ENCODE data around the gene C1QTNF5.

The C1QTNF5 gene

GRCh38 chr11:119336744-119337469 is 3.8 kb downstream of the C1QTNF5 start:
- no peak for DNase-seq

- no peak for DNase-seq
These were observed 4.8 kb downstream of the C1QTNF5 start for GRCh38 chr11:119335655-119336543.

- no peak for DNase-seq
These were observed 5.5 kb downstream of the C1QTNF5 start for GRCh38 chr11:119335091-119335654.

GRCh38 chr11:119334174-119334930 is 6.3 kb downstream of the C1QTNF5 start, which contains the start of gene RNF26:
Gene RNF26 (plus strand): TSS chr11:119334527. CDS start chr11:119335123, 596 bp downstream.
- peak; percentile 99 for DNase-seq

- no peak for DNase-seq
These were observed 8.4 kb downstream of the C1QTNF5 start for GRCh38 chr11:119332111-119332765.

- no peak for DNase-seq
These were observed 10.4 kb downstream of the C1QTNF5 start for GRCh38 chr11:119330237-119330636.

- no peak for DNase-seq
These were observed 11.4 kb downstream of the C1QTNF5 start for GRCh38 chr11:119329320-119329719.

- no peak for DNase-seq
These were observed 16.5 kb downstream of the C1QTNF5 start for GRCh38 chr11:119324189-119324588.

- DNase-seq = peak; percentile 88
These were observed 17.1 kb downstream of the C1QTNF5 start for GRCh38 chr11:119323532-119324033.

GRCh38 chr11:119322921-119323531 is 17.7 kb downstream of the C1QTNF5 start:
- no peak for DNase-seq

GRCh38 chr11:119322360-119322739 is 18.3 kb downstream of the C1QTNF5 start:
- no peak for DNase-seq

- DNase-seq = peak; percentile 88
These were observed 19.7 kb downstream of the C1QTNF5 start for GRCh38 chr11:119320776-119321524.

- peak; percentile 81 for DNase-seq
These were observed 20.4 kb downstream of the C1QTNF5 start for GRCh38 chr11:119320240-119320775.

- DNase-seq = no peak
These were observed 20.9 kb downstream of the C1QTNF5 start for GRCh38 chr11:119319700-119320239.

GRCh38 chr11:119319136-119319699 is 21.5 kb downstream of the C1QTNF5 start:
- DNase-seq = no peak

- peak; percentile 96 for DNase-seq
These were observed 22.2 kb downstream of the C1QTNF5 start for GRCh38 chr11:119318240-119319135.

GRCh38 chr11:119317592-119318239 is 23.0 kb downstream of the C1QTNF5 start:
- no peak for DNase-seq
